HepG2 (cell line): ENCODE measurements around the gene EFNA2. TPM values are rescaled to one million over a fixed set of nuclear protein-coding genes. Genes with fewer than 3 reads are reported as not detected.

Source experiments
- ATF7 ChIP-seq, 2 experiments: fragments of 450-650 bp in 1 of 2; sonication (generic) in 1 of 2; formaldehyde crosslinking in 1 of 2; IDR thresholded peaks; 2 replicates each; pipeline versions ENCODE4 v1.4.0 to v1.6.1; 2016 to 2020; ENCODE audit warnings: antibody characterized with exemption in 1 of 2, mild to moderate bottlenecking in 1 of 2, missing genetic modification reagents in 1 of 2
- ELK4 ChIP-seq: sonication (generic); formaldehyde crosslinking; IDR thresholded peaks from 2 replicates; pipeline ENCODE4 v1.9.0; 2021; ENCODE audit warnings: missing genetic modification reagents, borderline replicate concordance
- GTF3A ChIP-seq: sonication (generic); formaldehyde crosslinking; conservative IDR thresholded peaks from 2 replicates; pipeline ENCODE4 v1.4.0; 2020; ENCODE audit warnings: mild to moderate bottlenecking, missing genetic modification reagents
- JDP2 ChIP-seq: sonication (generic); formaldehyde crosslinking; IDR thresholded peaks from 2 replicates; pipeline ENCODE4 v1.8.1; 2022; ENCODE audit warnings: missing genetic modification reagents, borderline replicate concordance
- KLF13 ChIP-seq: sonication (generic); formaldehyde crosslinking; IDR thresholded peaks from 2 replicates; pipeline ENCODE4 v1.4.0; 2020; ENCODE audit warnings: mild to moderate bottlenecking, missing genetic modification reagents
- NCOA1 ChIP-seq: sonication (generic); formaldehyde crosslinking; IDR thresholded peaks from 2 replicates; pipeline ENCODE4 v1.9.0; 2021; ENCODE audit warnings: missing genetic modification reagents
- NR2F1 ChIP-seq, 2 experiments: fragments of 450-650 bp in 1 of 2; formaldehyde crosslinking in 1 of 2; IDR thresholded peaks; 2 replicates each; pipeline versions ENCODE4 v1.5.0 to v1.6.1; 2016 to 2020; ENCODE audit warnings: mild to moderate bottlenecking in 1 of 2, missing compliant biosample characterization in 1 of 2, missing genetic modification reagents in 1 of 2, moderate library complexity in 1 of 2
- PATZ1 ChIP-seq: sonication (generic); formaldehyde crosslinking; IDR thresholded peaks from 2 replicates; pipeline ENCODE4 v1.4.0; 2020; ENCODE audit warnings: missing genetic modification reagents
- PLSCR1 ChIP-seq: sonication (generic); formaldehyde crosslinking; IDR thresholded peaks from 2 replicates; pipeline ENCODE4 v1.5.0; 2020; ENCODE audit warnings: missing genetic modification reagents, mild to moderate bottlenecking, borderline replicate concordance
- PRDM15 ChIP-seq: sonication (generic); formaldehyde crosslinking; IDR thresholded peaks from 2 replicates; pipeline ENCODE4 v1.4.0; 2020; ENCODE audit warnings: missing genetic modification reagents
- PRPF4 ChIP-seq: fragments of 200-400 bp; formaldehyde crosslinking; IDR thresholded peaks from 2 replicates; pipeline ENCODE4 v1.6.1; 2016; ENCODE audit warnings: low read length, low read depth; ENCODE audit not compliant: poor library complexity, severe bottlenecking
- SATB2 ChIP-seq: sonication (generic); formaldehyde crosslinking; IDR thresholded peaks from 2 replicates; pipeline ENCODE4 v1.5.0; 2020; ENCODE audit warnings: missing genetic modification reagents
- ZBTB46 ChIP-seq: sonication (generic); formaldehyde crosslinking; IDR thresholded peaks from 2 replicates; pipeline ENCODE4 v1.4.0; 2020; ENCODE audit warnings: mild to moderate bottlenecking, missing genetic modification reagents, borderline replicate concordance
- ZFP37 ChIP-seq: sonication (generic); formaldehyde crosslinking; IDR thresholded peaks from 2 replicates; pipeline ENCODE4 v1.4.0; 2020; ENCODE audit warnings: missing genetic modification reagents, borderline replicate concordance
- ZNF367 ChIP-seq: sonication (generic); formaldehyde crosslinking; IDR thresholded peaks from 2 replicates; pipeline ENCODE4 v1.4.0; 2020; ENCODE audit warnings: missing genetic modification reagents, borderline replicate concordance
- ZNF567 ChIP-seq: sonication (generic); formaldehyde crosslinking; IDR thresholded peaks from 2 replicates; pipeline ENCODE4 v1.8.1; 2023; ENCODE audit warnings: mild to moderate bottlenecking, missing genetic modification reagents, borderline replicate concordance
- ZNF740 ChIP-seq: sonication (generic); formaldehyde crosslinking; IDR thresholded peaks from 2 replicates; pipeline ENCODE4 v1.4.0; 2020; ENCODE audit warnings: missing genetic modification reagents
- polyA plus RNA-seq, 8 experiments: library from polyadenylated mRNA; depleted of rRNA in 3 of 8; stranded (reverse) in 7 of 8; unstranded in 1 of 8; fragments of >200 nt; fragmentation: Illumina TruSeq in 4 of 8; extraction: Trizol in 4 of 8; gene quantifications; 2 replicates each; pipeline versions ENCODE4 v1.2.1 to v1.2.3, GENCODE V29; 2011 to 2016; ENCODE audit warnings: low read depth in 4 of 8, missing spikeins in 1 of 8, mixed read lengths in 1 of 8; ENCODE audit not compliant: insufficient read depth in 1 of 8
- total RNA-seq, 5 experiments: library from RNA; depleted of rRNA; stranded (reverse); fragments of >200 nt; fragmentation: Illumina TruSeq; extraction: Trizol; gene quantifications; 2 replicates each; pipeline ENCODE4 v1.2.3, GENCODE V29; 2016; ENCODE audit warnings: low read depth in 1 of 5

Gene EFNA2
- total and polyA plus RNA-seq, 2 of the 13 experiments (the other 11 are each of a cell fraction or from before 2014, with no cell fraction given) = 6.0 to 9.9 TPM

GRCh38 chr19:1252821-1253513, 32.7 kb upstream of the EFNA2 start (continued):
- TF ChIP-seq ELK4 (CRISPR knock-in tag) (no peak), ATF7 (IDR thresholded peaks at IDR 0.05) (no peak), ATF7 (CRISPR knock-in tag; IDR thresholded peaks at IDR 0.05) (peak; percentile 11; the same call in 1 of the 2 replicates), ZNF367 (CRISPR knock-in tag) (no peak), GTF3A (CRISPR knock-in tag) (no peak), ZNF567 (no peak), PATZ1 (peak; percentile 75), ZNF740 (CRISPR knock-in tag) (no peak; the same call in none of the 2 replicates), ZFP37 (CRISPR knock-in tag) (no peak), JDP2 (CRISPR knock-in tag) (no peak), NCOA1 (CRISPR knock-in tag) (no peak), SATB2 (CRISPR knock-in tag) (no peak), PRDM15 (CRISPR knock-in tag) (no peak), PLSCR1 (CRISPR knock-in tag) (no peak), KLF13 (no peak), PRPF4 (no peak), ZBTB46 (no peak), NR2F1 (CRISPR knock-in tag; IDR thresholded peaks at IDR 0.05) (peak in 1 of 2 experiments; percentile 8; a peak in 1 of 4 replicates)
